HG03521 (cell line): ENCODE measurements around the gene MGP.

ENCODE experiments used
- ATAC-seq: cut with Tn5 transposase; IDR thresholded peaks from one replicate; pipeline ENCODE4 v1.9.1; 2021; ENCODE audit warnings: mild to moderate bottlenecking, moderate library complexity; ENCODE audit not compliant: unreplicated experiment

Gene MGP

GRCh38 chr12:14885718-14886221, at the start of gene MGP:
MGP (minus strand) TSS chr12:14885854; CDS start chr12:14885791, 63 bp downstream.
- no peak for ATAC-seq

GRCh38 chr12:14935031-14935430, 49.4 kb upstream of the MGP start:
- ATAC-seq, result no peak

DNA sequence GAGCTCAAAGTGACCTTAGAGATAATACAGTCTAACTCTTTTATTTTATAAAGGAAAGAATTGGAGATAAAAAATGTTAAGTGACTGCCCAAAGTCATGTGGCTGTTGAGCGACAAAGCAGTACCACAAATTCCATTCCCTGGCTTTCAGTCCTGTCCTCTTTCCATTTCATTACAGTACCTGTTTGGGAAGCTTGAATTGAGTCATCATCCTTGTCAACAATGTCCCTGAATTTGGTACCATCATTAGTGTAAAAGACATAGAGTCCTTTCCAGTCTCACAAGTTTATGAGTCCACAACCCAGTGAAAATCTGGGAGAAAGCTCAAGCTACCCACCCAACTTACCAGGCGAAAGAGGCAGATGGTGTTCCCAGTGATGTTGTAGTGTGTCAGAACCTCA, 48.9 kb upstream of the MGP start:
- ATAC-seq, result no peak

DNA sequence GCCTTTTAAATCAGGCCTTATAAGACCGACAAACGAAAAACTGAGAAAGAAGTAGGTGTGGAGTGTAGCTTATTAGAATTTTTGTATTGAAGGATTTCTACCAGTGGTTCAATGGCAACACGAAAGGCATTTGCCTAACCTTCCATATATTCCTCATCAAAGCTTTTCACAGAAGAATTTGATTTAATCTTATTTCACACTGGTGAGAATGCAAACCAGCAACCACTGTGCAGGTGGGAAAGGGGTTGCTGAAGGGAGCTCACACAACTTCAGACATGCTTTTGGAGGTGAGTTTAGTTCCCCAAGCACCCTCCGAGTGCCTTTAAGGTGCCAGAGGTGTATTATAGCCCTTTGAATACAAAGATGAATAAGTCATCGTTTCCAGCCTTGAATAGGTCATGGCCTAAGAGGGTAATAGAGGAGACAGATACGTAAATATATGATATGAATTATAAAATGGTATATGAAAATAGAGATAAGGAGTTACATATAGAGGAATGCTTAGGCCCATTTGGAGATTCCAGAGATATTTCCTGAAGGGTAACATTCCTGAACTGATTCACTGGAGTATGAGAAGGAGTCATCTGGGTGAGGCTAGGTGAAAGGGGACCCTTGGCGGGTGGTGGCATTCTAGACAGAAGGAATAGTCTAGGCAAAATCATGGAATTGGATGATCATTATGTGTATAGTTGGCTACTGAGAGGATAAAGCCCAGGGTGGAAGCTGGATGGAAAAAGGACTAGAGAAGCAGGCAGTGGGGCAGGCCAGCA, 46.3 kb upstream of the MGP start:
- ATAC-seq, result no peak

GRCh38 chr12:14931359-14931758, 45.7 kb upstream of the MGP start:
- no peak for ATAC-seq

DNA sequence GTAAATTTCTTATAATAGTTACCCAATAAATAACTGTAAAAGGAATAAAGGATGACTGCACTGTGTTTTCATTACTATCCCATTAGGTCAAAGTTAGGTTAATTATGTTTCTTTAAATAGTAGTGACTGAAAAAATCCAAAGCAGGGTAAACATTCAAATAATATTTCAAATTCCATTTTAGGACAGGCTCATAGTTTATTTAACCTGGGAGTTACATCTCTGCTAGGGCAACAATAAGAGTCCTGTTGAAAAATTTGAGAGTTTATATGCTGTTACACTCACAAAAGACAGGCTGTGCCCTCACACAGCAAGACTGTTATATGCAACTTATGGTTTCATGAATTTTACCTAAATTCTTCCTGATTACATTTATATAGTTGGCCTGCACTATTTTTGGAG, 44.6 kb upstream of the MGP start:
- ATAC-seq, result no peak

GRCh38 chr12:14928931-14929330, 43.3 kb upstream of the MGP start:
- ATAC-seq, result no peak

- ATAC-seq, result no peak
Observed at GRCh38 chr12:14927267-14927666, 41.6 kb upstream of the MGP start.

DNA sequence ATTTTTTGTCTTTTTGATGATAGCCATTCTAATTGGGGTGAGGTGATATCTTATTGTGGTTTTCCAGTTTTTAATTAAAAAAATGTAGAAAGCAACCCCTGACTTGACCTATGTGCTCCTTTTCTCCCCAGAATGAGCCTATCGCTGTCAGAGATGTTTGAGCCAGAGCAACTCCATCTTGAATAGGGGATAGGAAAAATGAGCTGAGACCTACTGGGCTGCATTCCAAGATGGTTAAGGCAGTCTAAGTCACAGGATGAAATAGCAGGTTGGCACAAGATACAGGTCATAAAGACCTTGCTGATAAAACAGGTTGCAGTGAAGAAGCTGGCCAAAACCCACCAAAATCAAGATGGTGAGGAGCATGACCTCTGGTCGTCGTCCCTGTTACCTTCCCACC, 38.9 kb upstream of the MGP start:
- no peak for ATAC-seq

DNA sequence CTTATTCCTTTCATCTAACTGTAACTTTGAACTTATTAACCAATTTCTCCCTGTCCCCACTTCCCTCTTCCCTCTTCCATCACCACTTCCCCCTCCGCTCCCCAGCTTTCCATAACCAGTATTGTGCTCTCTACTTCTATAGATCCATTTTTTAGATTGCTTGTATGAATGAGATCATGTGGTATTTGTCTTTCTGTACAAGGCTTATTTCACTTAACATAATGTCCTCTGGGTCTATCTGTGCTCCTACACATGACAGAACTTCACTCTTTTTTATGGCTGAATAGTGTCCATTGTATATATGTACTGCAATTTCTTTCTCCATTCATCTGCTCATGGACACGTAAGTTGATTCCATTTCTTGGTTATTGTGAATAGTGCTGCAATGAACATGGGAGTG, 38.3 kb upstream of the MGP start:
- no peak for ATAC-seq

- ATAC-seq, result no peak
Observed at GRCh38 chr12:14921218-14921617, 35.6 kb upstream of the MGP start.

DNA sequence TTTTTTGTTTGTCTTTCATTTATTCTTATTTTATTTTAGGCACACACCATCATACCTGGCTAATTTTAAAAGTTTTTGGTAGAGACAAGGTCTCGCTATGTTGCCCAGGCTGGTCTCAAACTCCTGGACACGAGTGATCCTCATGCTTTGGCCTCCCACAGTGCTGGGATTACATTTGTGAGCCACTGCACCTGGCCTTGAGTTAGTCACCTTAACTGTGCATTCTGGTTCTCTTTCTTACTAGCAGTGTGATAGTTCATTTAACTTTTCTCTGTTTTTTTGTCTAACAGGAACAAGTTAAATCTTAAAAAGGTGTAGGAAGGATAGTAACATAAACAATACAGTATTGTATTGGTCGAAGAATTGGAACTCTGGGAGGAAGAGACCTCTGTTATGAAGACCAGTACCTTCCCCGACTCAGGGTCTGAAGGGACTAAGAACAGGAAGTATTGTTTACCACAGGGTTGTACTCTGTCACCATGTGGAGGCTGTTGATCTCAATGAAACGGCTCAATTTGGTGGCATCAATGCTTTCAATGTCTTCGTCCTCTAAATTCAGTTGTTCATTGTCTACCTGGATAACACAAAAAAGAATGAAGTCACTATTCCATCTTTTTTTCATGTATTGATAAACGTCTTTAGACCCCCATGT, 34.9 kb upstream of the MGP start:
- no peak for ATAC-seq

GRCh38 chr12:14919455-14919854, 33.8 kb upstream of the MGP start:
- ATAC-seq, result no peak

DNA sequence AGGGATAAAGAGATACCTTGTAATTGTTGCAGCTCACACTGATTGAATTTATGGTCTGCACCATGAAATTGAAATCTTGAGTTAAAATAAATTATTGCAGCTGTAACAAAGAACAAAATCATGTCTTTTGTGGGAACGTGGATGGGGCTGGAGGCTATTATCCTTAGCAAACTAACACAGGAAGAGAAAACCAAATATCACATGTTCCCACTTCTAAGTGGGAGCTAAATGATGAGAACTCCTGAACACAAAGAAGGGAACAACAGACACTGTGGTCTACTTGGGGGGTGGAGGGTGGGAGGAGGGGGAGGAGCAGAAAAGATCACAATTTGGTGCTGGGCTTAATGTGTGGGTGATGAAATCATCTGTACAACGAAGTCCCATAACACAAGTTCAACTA, 30.1 kb upstream of the MGP start:
- no peak for ATAC-seq

DNA sequence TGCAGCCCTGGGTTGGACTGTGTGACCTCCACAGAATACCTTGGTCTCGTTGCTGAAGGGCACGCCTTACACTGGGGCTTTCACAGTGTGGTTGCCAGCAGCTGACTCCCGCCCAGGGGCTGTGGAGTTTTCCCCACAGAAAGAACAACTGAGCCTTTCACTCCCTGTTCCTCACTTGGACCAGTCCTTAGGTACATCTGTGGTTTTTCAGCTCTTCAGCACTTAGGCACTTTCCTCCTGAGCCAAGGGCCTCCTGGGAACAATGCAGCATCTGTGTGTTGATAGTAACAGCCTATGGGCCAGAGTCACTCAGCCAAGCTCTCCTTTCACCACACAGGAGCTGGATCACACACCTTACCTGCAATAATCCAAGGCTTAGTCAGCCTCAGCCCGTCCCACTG, 27.7 kb upstream of the MGP start:
- ATAC-seq, result no peak

- ATAC-seq, result no peak
Observed at GRCh38 chr12:14911131-14911530, 25.5 kb upstream of the MGP start.

- no peak for ATAC-seq
Observed at GRCh38 chr12:14910090-14910915, 24.6 kb upstream of the MGP start.

DNA sequence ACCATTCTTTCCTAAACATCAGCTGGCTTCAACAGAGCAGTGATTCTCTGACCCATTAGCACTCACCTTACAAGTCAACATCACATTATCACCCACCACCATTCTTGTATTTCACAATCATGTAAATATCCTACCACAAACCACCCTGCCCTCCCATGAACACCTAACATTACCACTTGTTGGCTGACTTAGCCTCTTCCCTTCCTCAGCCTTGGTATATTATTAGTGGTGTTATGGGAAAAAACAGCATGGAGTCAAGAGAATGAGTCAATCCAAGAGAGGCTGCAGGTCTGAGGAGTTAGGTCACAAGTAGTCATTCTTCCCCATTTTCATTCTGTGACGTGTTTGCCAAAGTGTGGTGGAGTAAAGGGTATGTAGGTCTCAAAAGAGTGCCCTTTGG, 22.3 kb upstream of the MGP start:
- no peak for ATAC-seq

- no peak for ATAC-seq
Observed at GRCh38 chr12:14906114-14906513, 20.5 kb upstream of the MGP start.

DNA sequence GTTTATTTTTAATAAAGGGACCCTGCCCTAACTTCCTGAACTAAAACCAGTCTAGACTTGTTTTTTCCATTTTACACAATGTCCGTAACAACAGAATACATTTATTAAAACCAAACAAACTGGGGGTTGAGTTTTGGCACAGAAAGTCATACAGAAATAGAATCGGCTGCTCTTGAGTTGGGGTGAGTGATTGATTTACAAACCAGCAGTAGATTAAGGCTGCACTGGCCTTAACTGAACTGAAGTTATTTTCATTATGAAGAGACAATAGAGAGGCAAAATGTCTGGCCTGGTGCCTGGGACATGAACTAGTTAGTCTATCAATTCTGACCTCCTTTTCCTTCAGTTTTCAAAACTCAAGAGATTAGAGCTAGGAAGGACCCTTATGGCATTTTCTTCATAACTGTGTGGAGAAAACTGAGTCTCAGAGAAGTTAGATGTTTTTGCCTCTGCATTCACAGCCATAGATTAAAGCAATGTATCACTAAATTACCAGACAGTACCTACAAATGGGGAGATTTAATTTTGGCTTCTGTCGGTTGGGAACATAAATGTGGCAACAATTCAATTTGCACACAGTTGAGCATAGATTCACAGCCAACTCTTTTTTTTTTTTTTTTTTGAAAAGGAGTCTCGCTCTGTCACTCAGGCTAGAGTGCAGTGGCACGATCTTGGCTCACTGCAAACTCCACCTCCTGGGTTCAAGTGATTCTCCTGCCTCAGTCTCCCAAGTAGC, 19.8 kb upstream of the MGP start:
- no peak for ATAC-seq

DNA sequence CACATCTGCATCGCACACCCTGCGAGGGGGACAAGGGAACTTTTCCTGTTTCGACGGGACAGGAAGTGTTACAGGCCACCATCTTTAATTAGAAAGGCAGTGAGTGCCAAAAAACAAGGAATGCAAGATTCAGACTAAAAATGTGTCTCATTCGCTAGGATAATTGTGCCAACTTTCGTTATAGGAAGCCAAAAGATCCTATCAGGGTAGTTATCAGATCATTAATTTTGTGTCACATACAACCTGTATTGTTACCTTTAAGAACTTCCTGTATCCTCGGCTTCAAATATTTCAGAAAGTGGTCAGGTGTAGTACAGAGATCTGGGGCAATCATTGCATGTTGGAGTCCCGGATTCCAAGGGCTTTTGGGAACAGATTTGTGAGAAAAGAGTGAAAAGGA, 19.2 kb upstream of the MGP start:
- ATAC-seq, result no peak
